H9 (cell line): Measurements from ENCODE around the gene ALG9. TPM values are rescaled to one million over a fixed set of nuclear protein-coding genes. Genes with fewer than 3 reads are reported as not detected.

Source experiments
- DNase-seq: peaks from one replicate; pipeline ENCODE4 v3.0.0-alpha.2; 2017
- H2AFZ ChIP-seq: one replicate; pipeline ENCODE4 v1.6.1; 2013; ENCODE audit warnings: mild to moderate bottlenecking, low read length, control low read depth, moderate library complexity
- H2AK5ac ChIP-seq: 2 replicates; pipeline ENCODE4 v1.6.1; 2013; ENCODE audit warnings: low read length, control low read depth, mixed read lengths; ENCODE audit not compliant: insufficient read length
- H2BK120ac ChIP-seq: one replicate; pipeline ENCODE4 v1.6.1; 2013; ENCODE audit warnings: low read depth, mild to moderate bottlenecking, low read length, control low read depth, inconsistent platforms; ENCODE audit not compliant: poor library complexity, severe bottlenecking
- H2BK12ac ChIP-seq: 2 replicates; pipeline ENCODE4 v1.6.1; 2013; ENCODE audit warnings: low read length, control low read depth, mixed read lengths, low read depth; ENCODE audit not compliant: insufficient read length
- H2BK15ac ChIP-seq: 2 replicates; pipeline ENCODE4 v1.6.1; 2013; ENCODE audit warnings: low read depth, low read length, control low read depth
- H2BK20ac ChIP-seq: one replicate; pipeline ENCODE4 v1.6.1; 2013; ENCODE audit warnings: low read depth, mild to moderate bottlenecking, low read length, control low read depth, inconsistent platforms; ENCODE audit not compliant: poor library complexity, severe bottlenecking
- H2BK5ac ChIP-seq: 2 replicates; pipeline ENCODE4 v1.6.1; 2013; ENCODE audit warnings: low read length, control low read depth, mixed read lengths; ENCODE audit not compliant: insufficient read length
- H3K14ac ChIP-seq: 2 replicates; pipeline ENCODE4 v1.6.1; 2013; ENCODE audit warnings: low read length, control low read depth; ENCODE audit not compliant: insufficient read depth
- H3K18ac ChIP-seq: 2 replicates; pipeline ENCODE4 v1.6.1; 2013; ENCODE audit warnings: low read depth, mild to moderate bottlenecking, mixed read lengths, low read length, control low read depth; ENCODE audit not compliant: insufficient read length
- H3K23ac ChIP-seq: 2 replicates; pipeline ENCODE4 v1.6.1; 2013; ENCODE audit warnings: low read length, control low read depth, mixed read lengths, low read depth; ENCODE audit not compliant: insufficient read length
- H3K23me2 ChIP-seq: 2 replicates; pipeline ENCODE4 v1.6.1; 2013; ENCODE audit warnings: low read depth, mild to moderate bottlenecking, mixed read lengths, low read length, control low read depth; ENCODE audit not compliant: insufficient read length, poor library complexity, severe bottlenecking
- H3K27ac ChIP-seq: 2 replicates; pipeline ENCODE4 v1.5.1; 2013; ENCODE audit warnings: low read length, control low read depth, mixed read lengths, low read depth; ENCODE audit not compliant: insufficient read length
- H3K27me3 ChIP-seq: 2 replicates; pipeline ENCODE4 v1.6.1; 2013; ENCODE audit warnings: low read length, control low read depth, inconsistent platforms; ENCODE audit not compliant: insufficient read depth
- H3K4ac ChIP-seq: 2 replicates; pipeline ENCODE4 v1.6.1; 2013; ENCODE audit warnings: low read depth, mild to moderate bottlenecking, control low read depth, inconsistent platforms, low read length, moderate library complexity
- H3K4me1 ChIP-seq: 2 replicates; pipeline ENCODE4 v1.6.1; 2013; ENCODE audit warnings: low read length, control low read depth, inconsistent platforms; ENCODE audit not compliant: insufficient read depth
- H3K4me2 ChIP-seq: 2 replicates; pipeline ENCODE4 v1.6.1; 2013; ENCODE audit warnings: low read length, control low read depth, mixed read lengths; ENCODE audit not compliant: insufficient read length, insufficient read depth
- H3K56ac ChIP-seq: 2 replicates; pipeline ENCODE4 v1.6.1; 2013; ENCODE audit warnings: low read depth, mild to moderate bottlenecking, mixed read lengths, low read length, control low read depth; ENCODE audit not compliant: insufficient read length
- H3K79me1 ChIP-seq: 2 replicates; pipeline ENCODE4 v1.6.1; 2013; ENCODE audit warnings: low read depth, mild to moderate bottlenecking, moderate library complexity, low read length, control low read depth, inconsistent platforms; ENCODE audit not compliant: insufficient read depth, poor library complexity, severe bottlenecking
- H3K79me2 ChIP-seq: 2 replicates; pipeline ENCODE4 v1.6.1; 2013; ENCODE audit warnings: low read length, control low read depth, inconsistent platforms; ENCODE audit not compliant: insufficient read depth
- H3K9ac ChIP-seq: 2 replicates; pipeline ENCODE4 v1.6.1; 2013; ENCODE audit warnings: low read length, control low read depth, mixed read lengths; ENCODE audit not compliant: insufficient read length; ENCODE audit errors: extremely low read depth
- H3K9me3 ChIP-seq: one replicate; pipeline ENCODE4 v1.6.1; 2013; ENCODE audit warnings: low read depth, low read length, inconsistent platforms; ENCODE audit not compliant: control insufficient read depth
- H3T11ph ChIP-seq: one replicate; pipeline ENCODE4 v1.6.1; 2013; ENCODE audit warnings: mild to moderate bottlenecking, low read length, control low read depth, inconsistent platforms
- H4K20me1 ChIP-seq: one replicate; pipeline ENCODE4 v1.6.1; 2013; ENCODE audit not compliant: control insufficient read depth, insufficient read length, insufficient read depth
- H4K5ac ChIP-seq: 2 replicates; pipeline ENCODE4 v1.6.1; 2013; ENCODE audit warnings: low read depth, mild to moderate bottlenecking, mixed read lengths, low read length, control low read depth; ENCODE audit not compliant: insufficient read length
- H4K8ac ChIP-seq: replicated peaks from 2 replicates; pipeline ENCODE4 v1.6.1; 2013; ENCODE audit warnings: low read length, control low read depth, mixed read lengths, low read depth; ENCODE audit not compliant: insufficient read length
- H4K91ac ChIP-seq: 2 replicates; pipeline ENCODE4 v1.6.1; 2013; ENCODE audit warnings: low read depth, mild to moderate bottlenecking, moderate library complexity, mixed read lengths, low read length, control low read depth; ENCODE audit not compliant: insufficient read length
- H3K27ac Mint-ChIP-seq, 3 experiments: 2 replicates in 2 of 3; 3 replicates in 1 of 3; pipeline ENCODE4 v1.8.0; 2020 to 2021; ENCODE audit warnings: mixed read lengths in 3 of 3, mild to moderate bottlenecking in 1 of 3, moderate library complexity in 1 of 3
- H3K27me3 Mint-ChIP-seq: 2 replicates; pipeline ENCODE4 v1.8.0; 2021; ENCODE audit warnings: low read depth, mild to moderate bottlenecking, moderate library complexity, mixed read lengths
- H3K36me3 Mint-ChIP-seq, 3 experiments: 2 replicates in 2 of 3; 3 replicates in 1 of 3; pipeline ENCODE4 v1.8.0; 2020 to 2021; ENCODE audit warnings: low read depth in 3 of 3, mixed read lengths in 3 of 3; ENCODE audit not compliant: insufficient read depth in 1 of 3
- H3K4me1 Mint-ChIP-seq, 2 experiments: 2 replicates each; pipeline ENCODE4 v1.8.0; 2020; ENCODE audit warnings: mixed read lengths in 2 of 2
- H3K4me3 Mint-ChIP-seq, 2 experiments: 2 replicates in 1 of 2; 3 replicates in 1 of 2; pipeline ENCODE4 v1.8.0; 2020 to 2021; ENCODE audit warnings: mild to moderate bottlenecking in 2 of 2, mixed read lengths in 2 of 2, moderate library complexity in 1 of 2
- H3K9me3 Mint-ChIP-seq, 2 experiments: 2 replicates in 1 of 2; 3 replicates in 1 of 2; pipeline ENCODE4 v1.8.0; 2020; ENCODE audit warnings: mild to moderate bottlenecking in 2 of 2, mixed read lengths in 2 of 2, moderate library complexity in 1 of 2
- CTCF ChIP-seq: fragments of 200-600 bp; sonication (generic); conservative IDR thresholded peaks from 3 replicates; pipeline ENCODE4 v1.8.0; 2021; ENCODE audit warnings: antibody characterized with exemption, mild to moderate bottlenecking
- total RNA-seq: library from RNA; stranded (reverse); gene quantifications from 2 replicates; pipeline ENCODE4 v1.2.1, GENCODE V29; 2021

Gene ALG9
- total RNA-seq, 1 experiment from 2014 or later, result 26.0 TPM

- H3K56ac ChIP-seq, result no peak overlapping the region
- H3K36me3 Mint-ChIP-seq, result no peaks in the 10 kb centered on the region; a peak in 2 of 7 replicates
- H3K23me2 ChIP-seq, result no peaks in the 10 kb centered on the region
These were observed 47.8 kb downstream of the ALG9 start for GRCh38 chr11:111823629-111824028.

More at GRCh38 chr11:111823629-111824028, 47.8 kb downstream of the ALG9 start:
- H2BK12ac ChIP-seq, result no peak overlapping the region
- H2AK5ac ChIP-seq, result no peak overlapping the region
- peak overlapping the region; percentile 14 for H3K4me2 ChIP-seq
- Mint-ChIP-seq H3K9me3 (no peaks in the 10 kb centered on the region), H3K4me3 (no peak overlapping the region), H3K4me1 (peaks cover 26 to 32% of the 10 kb centered on the region in 2 experiments), H3K27ac (no peak overlapping the region; a peak in 1 of 7 replicates), H3K27me3 (no peaks in the 10 kb centered on the region)
- no peak overlapping the region for H4K8ac ChIP-seq
- no peak for DNase-seq
- H3K9me3 ChIP-seq, result no peaks in the 10 kb centered on the region
- H3K79me2 ChIP-seq, result no peaks in the 10 kb centered on the region
- H2BK15ac ChIP-seq, result no peak overlapping the region
- no peak overlapping the region for H2BK20ac ChIP-seq
- H3K9ac ChIP-seq, result no peak overlapping the region
- no peak overlapping the region for H2AFZ ChIP-seq
- H3K27ac ChIP-seq, result peak overlapping the region; percentile 83
- H4K91ac ChIP-seq, result no peak overlapping the region
- no peak overlapping the region for H2BK5ac ChIP-seq
- no peak overlapping the region for H3K14ac ChIP-seq
- H3K4ac ChIP-seq, result no peak overlapping the region
- no peaks in the 10 kb centered on the region for H3K27me3 ChIP-seq
- no peak overlapping the region for H2BK120ac ChIP-seq
- H3K23ac ChIP-seq, result no peak overlapping the region
- no peaks in the 10 kb centered on the region for H4K20me1 ChIP-seq
- no peak overlapping the region for H4K5ac ChIP-seq
- no peak overlapping the region for H3K18ac ChIP-seq
- H3T11ph ChIP-seq, result no peak overlapping the region
- no peak for TF ChIP-seq CTCF
- peaks cover 4% of the 10 kb centered on the region for H3K4me1 ChIP-seq
- no peaks in the 10 kb centered on the region for H3K79me1 ChIP-seq
